Fibroblast of the aortic adventitia (primary cell): ENCODE data around the gene CTNNA3. TPM values are rescaled to one million over a fixed set of nuclear protein-coding genes. Genes with fewer than 3 reads are reported as not detected.
"Not testable (repeated sequence)": the region's sequence is repeated elsewhere in the genome, so short reads cannot be mapped to it uniquely, and the experiment has no call there.

ENCODE experiments used
- DNase-seq: peaks from one replicate; pipeline ENCODE4 v3.0.0-alpha.2; 2010; ENCODE audit warnings: low read depth
- H3K4me3 ChIP-seq: 2 replicates; pipeline ENCODE4 v1.5.1; 2011; ENCODE audit warnings: low read depth, mild to moderate bottlenecking, control low read depth, low read length, moderate library complexity
- CTCF ChIP-seq: IDR thresholded peaks from 2 replicates; pipeline ENCODE4 v1.5.1; 2011; ENCODE audit warnings: mild to moderate bottlenecking, low read length, control low read depth, inconsistent platforms; ENCODE audit not compliant: insufficient read depth
- total RNA-seq: library from RNA; depleted of rRNA; stranded (reverse); fragments of >200 nt; gene quantifications from 2 replicates; pipeline ENCODE4 v1.2.3, GENCODE V29; 2012; ENCODE audit warnings: low replicate concordance

Gene CTNNA3
- total RNA-seq, 1 donor: not detected

- TF ChIP-seq CTCF: no peak
- DNase-seq: no peak
- H3K4me3 ChIP-seq: no peak overlapping the region
Measured at GRCh38 chr10:66366163-66366562, 1329.8 kb downstream of the CTNNA3 start.

GRCh38 chr10:66365686-66366085 is 1330.3 kb downstream of the CTNNA3 start:
- no peak for TF ChIP-seq CTCF
- H3K4me3 ChIP-seq: no peak overlapping the region
- DNase-seq: no peak

- H3K4me3 ChIP-seq: no peak overlapping the region
- DNase-seq: no peak
- TF ChIP-seq CTCF: no peak
Measured at GRCh38 chr10:66362522-66362921, 1333.5 kb downstream of the CTNNA3 start.

- H3K4me3 ChIP-seq, DNase-seq: not testable (repeated sequence)
Measured at GRCh38 chr10:66353822-66354221, 1342.2 kb downstream of the CTNNA3 start.

GRCh38 chr10:66353422-66353821 is 1342.6 kb downstream of the CTNNA3 start:
- no peak for DNase-seq
- H3K4me3 ChIP-seq: no peak overlapping the region
- no peak for TF ChIP-seq CTCF

- DNase-seq: no peak
- no peak for TF ChIP-seq CTCF
- no peak overlapping the region for H3K4me3 ChIP-seq
Measured at GRCh38 chr10:66350622-66351399, 1345.2 kb downstream of the CTNNA3 start.

- no peak overlapping the region for H3K4me3 ChIP-seq
- no peak for TF ChIP-seq CTCF
- no peak for DNase-seq
Measured at GRCh38 chr10:66349726-66350125, 1346.3 kb downstream of the CTNNA3 start.
